ENCODE results near the gene PIK3R6. TPM values are rescaled to one million over a fixed set of nuclear protein-coding genes. Genes with fewer than 3 reads are reported as not detected.

The PIK3R6 gene
- total RNA-seq, 2 donors from 2014 or later = 2.1 to 2.5 TPM

GRCh38 chr17:8913879-8914278 is 46.4 kb upstream of the PIK3R6 start:
- H3K27me3 Mint-ChIP-seq (ENCODE audit: insufficient read depth) = peaks cover 2% of the 10 kb centered on the region
- peak; percentile 38 for DNase-seq
- Histone ChIP-seq H3K27ac (ENCODE audit: low read depth, low read length) (no peak overlapping the region), H3K9ac (ENCODE audit: extremely low read depth, low read length, poor library complexity, severe bottlenecking) (no peak overlapping the region), H3K36me3 (ENCODE audit: control insufficient read depth, insufficient read depth, low read length) (no peaks in the 10 kb centered on the region), H3K4me1 (ENCODE audit: control insufficient read depth, insufficient read depth, low read length) (no peaks in the 10 kb centered on the region), H3K9me3 (ENCODE audit: control insufficient read depth, low read length) (peaks cover 19% of the 10 kb centered on the region), H3K27me3 (ENCODE audit: control insufficient read depth, insufficient read depth, low read length, poor library complexity, severe bottlenecking) (no peaks in the 10 kb centered on the region), H3K4me3 (ENCODE audit: low read length) (no peak overlapping the region)
- peaks cover 1% of the 10 kb centered on the region for H3K36me3 Mint-ChIP-seq (ENCODE audit: low read depth)
- no peak for TF ChIP-seq CTCF (conservative IDR thresholded peaks at IDR 0.05)
- no peak overlapping the region for H3K4me3 Mint-ChIP-seq
- H3K27ac Mint-ChIP-seq = no peak overlapping the region
- no peaks in the 10 kb centered on the region for H3K4me1 Mint-ChIP-seq
- H3K9me3 Mint-ChIP-seq = peaks cover 18% of the 10 kb centered on the region
- WGBS, 2 experiments (ENCODE audit: insufficient coverage in 1 of 2, insufficient read length in 1 of 2) = 85 to 95% methylated on average over 2 to 4 of the region's 4 CpGs

GRCh38 chr17:8913091-8913490 is 45.6 kb upstream of the PIK3R6 start:
- Histone ChIP-seq H3K36me3 (ENCODE audit: control insufficient read depth, insufficient read depth, low read length) (no peaks in the 10 kb centered on the region), H3K9me3 (ENCODE audit: control insufficient read depth, low read length) (peaks cover 13% of the 10 kb centered on the region), H3K27me3 (ENCODE audit: control insufficient read depth, insufficient read depth, low read length, poor library complexity, severe bottlenecking) (no peaks in the 10 kb centered on the region), H3K9ac (ENCODE audit: extremely low read depth, low read length, poor library complexity, severe bottlenecking) (no peak overlapping the region), H3K27ac (ENCODE audit: low read depth, low read length) (no peak overlapping the region), H3K4me3 (ENCODE audit: low read length) (no peak overlapping the region), H3K4me1 (ENCODE audit: control insufficient read depth, insufficient read depth, low read length) (no peaks in the 10 kb centered on the region)
- Mint-ChIP-seq H3K27ac (no peak overlapping the region), H3K27me3 (ENCODE audit: insufficient read depth) (peaks cover 3% of the 10 kb centered on the region), H3K4me1 (no peaks in the 10 kb centered on the region), H3K36me3 (ENCODE audit: low read depth) (peaks cover 1% of the 10 kb centered on the region), H3K4me3 (no peak overlapping the region), H3K9me3 (peaks cover 12% of the 10 kb centered on the region)
- TF ChIP-seq CTCF (conservative IDR thresholded peaks at IDR 0.05) = no peak
- peak; percentile 30 for DNase-seq
- 96 to 97% methylated on average over 6 of the region's 6 CpGs for WGBS, 2 experiments (ENCODE audit: insufficient coverage in 1 of 2, insufficient read length in 1 of 2)

GRCh38 chr17:8912084-8912981 is 44.9 kb upstream of the PIK3R6 start:
- no peaks in the 10 kb centered on the region for H3K4me1 ChIP-seq (ENCODE audit: control insufficient read depth, insufficient read depth, low read length)
- no peak overlapping the region for H3K4me3 ChIP-seq (ENCODE audit: low read length)
- 92 to 93% methylated on average over 18 of the region's 18 CpGs for WGBS, 2 experiments (ENCODE audit: insufficient coverage in 1 of 2, insufficient read length in 1 of 2)
- Mint-ChIP-seq H3K4me1 (no peaks in the 10 kb centered on the region), H3K36me3 (ENCODE audit: low read depth) (peaks cover 1% of the 10 kb centered on the region), H3K27me3 (ENCODE audit: insufficient read depth) (peaks cover 6% of the 10 kb centered on the region), H3K9me3 (peaks cover 5% of the 10 kb centered on the region), H3K4me3 (no peak overlapping the region), H3K27ac (no peak overlapping the region)
- no peaks in the 10 kb centered on the region for H3K36me3 ChIP-seq (ENCODE audit: control insufficient read depth, insufficient read depth, low read length)
- DNase-seq = peak; percentile 43
- H3K9me3 ChIP-seq (ENCODE audit: control insufficient read depth, low read length) = peaks cover 6% of the 10 kb centered on the region
- TF ChIP-seq CTCF (conservative IDR thresholded peaks at IDR 0.05) = no peak
- no peak overlapping the region for H3K9ac ChIP-seq (ENCODE audit: extremely low read depth, low read length, poor library complexity, severe bottlenecking)
- no peak overlapping the region for H3K27ac ChIP-seq (ENCODE audit: low read depth, low read length)
- no peaks in the 10 kb centered on the region for H3K27me3 ChIP-seq (ENCODE audit: control insufficient read depth, insufficient read depth, low read length, poor library complexity, severe bottlenecking)
